NCI-H510A (cell line): ENCODE measurements around the gene PWP2.
"Not testable (repeated sequence)": the region's sequence is repeated elsewhere in the genome, so short reads cannot be mapped to it uniquely, and the experiment has no call there.

ENCODE experiments used
- DNase-seq: peaks from one replicate; lab custom pipeline; 2025; lab: John Stamatoyannopoulos, UW

The PWP2 gene

GRCh38 chr21:44107026-44107501 is at the start of gene PWP2:
Gene PWP2 (plus strand): TSS chr21:44107399. CDS start chr21:44107417, 18 bp downstream.
- not testable (repeated sequence) for DNase-seq

- DNase-seq: no peak
These were observed 49.1 kb upstream of the PWP2 start for GRCh38 chr21:44057960-44058651.

DNA sequence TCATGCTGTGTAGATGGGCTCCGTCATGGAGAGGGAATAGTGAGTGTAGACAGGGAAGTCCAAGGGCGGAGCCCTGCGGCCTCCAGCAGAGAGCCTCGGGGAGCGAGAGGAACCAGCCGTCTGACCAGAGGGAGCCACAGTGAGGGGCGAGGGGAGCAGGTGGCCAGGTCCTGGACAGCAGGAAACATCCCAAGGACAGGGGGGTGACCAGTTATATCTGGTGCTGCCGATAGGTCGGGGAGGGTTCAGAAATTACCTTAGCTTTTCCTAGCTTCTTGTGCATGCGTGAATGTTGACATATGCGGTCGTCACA is 48.6 kb upstream of the PWP2 start:
- DNase-seq: no peak

GRCh38 chr21:44058981-44059380 is 48.2 kb upstream of the PWP2 start:
- no peak for DNase-seq

- DNase-seq: no peak
These were observed 47.5 kb upstream of the PWP2 start for GRCh38 chr21:44059710-44060109.

DNA sequence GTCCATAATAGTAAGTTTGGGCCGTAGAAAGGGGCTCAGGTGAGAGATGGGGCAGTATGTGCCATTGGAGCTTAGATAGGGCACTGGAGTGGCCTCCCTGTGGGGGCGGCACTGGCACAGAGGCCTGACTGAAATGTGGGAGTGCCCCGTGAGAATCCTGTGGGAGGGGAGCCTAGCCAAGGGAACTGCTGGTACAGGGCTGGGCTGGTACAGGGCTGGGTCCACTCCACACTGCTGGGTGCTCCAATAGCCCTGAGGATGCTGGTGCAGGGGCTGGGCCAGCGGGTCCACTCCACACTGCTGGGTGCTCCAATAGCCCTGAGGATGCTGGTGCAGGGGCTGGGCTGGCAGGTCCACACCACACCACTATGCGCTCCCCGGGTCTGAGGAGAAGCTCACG is 44.8 kb upstream of the PWP2 start:
- DNase-seq: no peak

DNA sequence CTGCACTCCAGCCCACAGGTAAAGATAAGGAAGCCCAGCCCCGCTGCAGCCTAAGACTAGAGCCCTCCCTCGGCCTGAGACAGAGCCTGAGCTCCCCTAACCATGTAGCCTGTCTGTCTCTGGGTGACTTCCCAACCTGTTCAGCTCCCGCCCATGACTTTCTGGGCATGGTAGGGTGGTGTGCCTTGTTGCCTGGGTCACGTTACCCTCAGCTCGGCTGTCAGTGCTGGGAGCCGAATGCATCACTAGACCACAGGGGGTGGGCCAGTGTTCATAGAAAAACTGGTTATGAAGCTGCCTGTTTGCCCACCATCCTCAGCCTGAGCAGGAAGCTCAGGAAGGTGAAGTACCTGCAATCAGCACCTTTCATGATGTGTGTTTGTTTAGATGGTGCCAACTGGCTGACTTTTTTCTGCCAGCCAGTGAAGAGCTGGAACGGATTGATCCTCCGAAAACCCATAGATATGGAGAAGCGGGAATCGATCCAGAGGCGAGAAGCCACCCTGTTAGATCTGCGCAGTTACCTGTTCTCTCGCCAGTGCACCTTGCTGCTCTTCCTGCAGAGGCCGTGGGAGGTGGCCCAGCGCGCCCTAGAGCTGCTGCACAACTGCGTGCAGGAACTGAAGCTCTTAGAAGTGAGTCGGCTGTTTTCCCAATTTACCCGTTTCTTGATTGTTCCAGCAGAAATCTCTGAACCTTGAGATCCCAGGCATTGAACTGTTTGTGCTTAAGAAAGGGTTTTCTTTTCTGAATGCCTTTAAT is 43.9 kb upstream of the PWP2 start:
- no peak for DNase-seq

DNA sequence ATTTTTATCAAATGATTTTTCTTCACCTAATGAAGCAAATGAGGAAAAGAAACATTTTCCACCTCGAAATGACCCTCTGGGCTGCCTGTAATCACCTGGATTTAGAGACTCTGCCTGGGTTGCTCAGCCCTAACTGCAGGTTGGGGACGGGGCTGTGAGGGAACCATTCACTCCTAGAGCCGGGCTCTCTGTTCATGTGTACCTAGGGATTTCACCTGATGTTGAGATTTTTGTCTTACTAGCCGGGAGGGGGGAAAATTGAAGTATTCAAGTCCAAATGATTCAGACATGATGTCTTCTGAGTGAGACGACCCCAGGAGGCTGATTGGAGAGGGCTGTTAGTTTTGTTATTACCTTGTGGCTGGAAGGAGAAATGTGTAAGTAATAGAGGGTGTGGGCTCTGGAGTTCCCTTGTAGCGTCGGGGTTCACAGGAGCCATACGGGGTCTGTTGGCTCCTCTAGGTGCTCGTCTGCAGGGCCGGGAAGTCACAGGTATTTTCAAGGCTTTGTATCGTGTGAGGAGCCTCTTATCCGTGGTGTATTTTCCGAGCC is 42.3 kb upstream of the PWP2 start:
- DNase-seq: no peak

DNA sequence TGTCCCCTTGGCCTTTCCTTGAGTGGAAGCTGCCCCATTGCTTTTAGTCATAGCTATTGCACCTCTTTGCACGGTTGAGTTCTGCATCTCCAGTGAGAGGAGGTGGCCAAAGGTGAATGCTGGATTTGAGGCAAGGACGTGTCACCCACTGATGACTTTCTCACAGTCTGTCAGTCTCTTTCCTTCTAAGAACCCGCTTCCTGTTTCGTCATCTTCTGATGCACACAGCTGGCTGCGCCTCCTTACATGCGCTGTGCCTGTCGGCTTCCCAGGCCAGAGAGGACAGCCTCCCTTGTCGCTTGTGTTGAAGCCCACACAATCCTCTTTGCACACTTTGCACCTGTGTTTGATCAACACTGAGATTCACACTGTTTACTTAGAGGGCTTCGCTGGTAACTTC is 41.8 kb upstream of the PWP2 start:
- DNase-seq: no peak

GRCh38 chr21:44066116-44066515 is 41.1 kb upstream of the PWP2 start:
- no peak for DNase-seq

GRCh38 chr21:44067011-44067839 is 40.0 kb upstream of the PWP2 start:
- no peak for DNase-seq

DNA sequence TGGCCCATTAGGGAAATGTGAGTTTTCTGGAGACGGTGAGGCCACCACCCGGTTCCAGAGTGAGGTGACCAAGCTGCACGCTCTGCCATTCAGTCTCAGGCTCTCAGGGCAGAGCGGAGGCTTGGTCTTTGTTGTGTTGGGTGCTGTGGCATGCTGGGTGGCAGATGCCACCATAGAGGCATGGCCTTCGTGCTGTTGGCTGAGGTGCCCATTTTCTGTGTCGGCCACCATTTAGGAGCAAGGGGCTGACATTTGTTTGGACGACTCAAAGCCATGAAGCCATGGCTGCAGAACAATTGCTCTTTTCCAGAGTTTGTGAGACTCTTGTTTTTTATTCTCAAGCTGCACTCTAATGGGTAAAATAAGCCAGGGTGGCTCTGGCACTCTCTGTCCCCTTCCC is 36.8 kb upstream of the PWP2 start:
- no peak for DNase-seq

- no peak for DNase-seq
These were observed 35.7 kb upstream of the PWP2 start for GRCh38 chr21:44071359-44072104.

DNA sequence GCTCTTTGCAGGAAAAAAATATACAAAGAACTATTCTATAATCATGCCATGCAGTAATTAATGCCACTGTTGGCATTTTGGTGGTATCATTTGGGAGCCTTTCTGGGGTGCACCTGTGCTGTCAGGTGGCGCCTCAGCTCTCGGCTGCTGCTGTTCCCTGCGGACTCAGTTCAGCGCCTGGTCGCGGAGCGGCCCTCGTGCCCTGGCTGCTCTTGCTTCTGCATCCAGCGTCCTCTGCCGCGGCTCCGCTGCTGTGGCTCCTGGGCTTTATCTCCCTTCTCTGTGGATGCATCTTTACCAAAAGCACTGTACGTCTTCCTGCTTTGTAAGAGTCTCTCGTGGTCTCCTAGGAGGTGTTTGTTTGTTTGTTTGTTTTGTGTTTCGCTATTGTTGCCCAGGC is 35.1 kb upstream of the PWP2 start:
- no peak for DNase-seq

DNA sequence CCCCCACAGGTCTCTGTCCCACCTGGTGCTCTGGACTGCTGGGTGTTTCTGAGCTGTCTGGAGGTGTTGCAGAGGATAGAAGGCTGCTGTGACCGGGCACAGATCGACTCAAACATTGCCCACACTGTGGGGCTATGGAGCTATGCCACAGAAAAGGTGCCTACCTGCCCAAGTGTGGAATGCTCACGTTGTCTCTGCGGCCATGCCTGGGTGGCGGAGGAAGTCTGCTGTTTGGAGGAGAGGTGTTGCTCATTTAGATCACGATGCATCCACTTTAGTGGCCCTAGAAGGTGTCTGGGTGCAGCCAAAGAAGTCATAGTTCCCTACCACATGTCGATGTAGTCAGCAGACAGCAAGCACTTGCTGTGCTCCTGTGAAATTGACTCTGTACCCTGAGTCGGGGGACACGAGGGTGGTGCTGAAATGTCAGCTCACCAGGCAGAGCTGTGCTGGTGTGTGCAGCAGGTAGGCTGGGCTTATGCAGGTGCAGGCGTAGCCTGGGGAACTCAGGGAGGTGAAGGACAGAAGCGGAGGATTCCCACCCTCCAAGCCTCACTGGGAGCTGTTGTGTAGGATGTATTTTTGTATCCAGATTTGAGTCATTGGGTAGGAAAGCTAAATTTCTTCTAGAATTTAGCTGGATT is 32.8 kb upstream of the PWP2 start:
- DNase-seq: no peak

- DNase-seq: no peak
These were observed 30.9 kb upstream of the PWP2 start for GRCh38 chr21:44076316-44076715.

DNA sequence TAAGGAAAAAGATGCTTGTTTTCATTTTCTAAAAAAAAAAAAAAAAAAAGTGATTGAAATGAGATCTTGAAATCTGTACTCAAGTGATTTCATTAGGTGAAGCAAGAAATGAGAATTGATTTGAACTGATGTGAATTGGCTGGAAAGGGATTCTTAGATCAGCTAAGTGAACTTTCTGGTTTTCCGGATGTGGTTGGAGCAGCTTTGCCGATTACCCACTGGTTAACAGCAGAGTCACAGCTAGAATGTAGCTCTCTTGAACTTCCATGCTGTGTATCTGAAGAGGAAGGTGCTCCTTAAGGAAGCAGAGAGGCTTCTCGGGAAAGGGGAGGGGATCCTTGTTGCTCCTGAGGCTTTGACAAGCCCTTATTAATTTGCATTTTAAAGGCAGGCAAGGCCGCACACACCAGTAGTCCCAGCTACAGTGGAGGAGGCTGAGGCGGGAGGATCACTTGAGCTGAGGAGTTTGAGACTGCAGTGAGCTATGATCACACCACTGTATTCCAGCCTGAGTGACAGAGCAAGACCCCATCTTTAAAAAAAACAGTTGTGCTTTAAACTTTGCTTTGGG is 28.7 kb upstream of the PWP2 start:
- no peak for DNase-seq

- no peak for DNase-seq
These were observed 27.8 kb upstream of the PWP2 start for GRCh38 chr21:44079446-44079845.

GRCh38 chr21:44079846-44080245 is 27.4 kb upstream of the PWP2 start:
- DNase-seq: no peak

- no peak for DNase-seq
These were observed 24.4 kb upstream of the PWP2 start for GRCh38 chr21:44082648-44083440.
